Measurements from ENCODE around the gene R3HDM2. TPM values are rescaled to one million over a fixed set of nuclear protein-coding genes. Genes with fewer than 3 reads are reported as not detected.

R3HDM2 gene
- total and polyA plus RNA-seq, 4 donors, result 7.4 to 28.9 (median 15.1) TPM

DNA sequence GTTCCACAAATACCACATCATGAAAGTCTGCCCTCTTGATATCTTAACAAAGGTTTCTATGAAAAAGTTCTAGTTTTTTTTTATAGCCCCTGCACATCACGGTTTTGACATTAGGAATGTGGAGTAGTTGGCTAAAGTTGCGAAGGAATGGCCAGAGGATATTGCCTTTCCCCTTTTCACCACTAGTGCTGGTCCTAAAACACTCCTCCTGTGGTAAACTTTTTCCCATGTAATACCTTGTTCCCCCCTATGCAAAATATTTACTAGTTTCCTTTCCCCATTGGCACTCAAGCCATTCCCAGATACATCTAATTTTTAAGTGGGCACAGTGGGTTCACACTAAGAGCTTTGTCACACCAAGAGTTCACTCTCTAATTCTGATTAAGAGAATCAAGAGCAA, 33.4 kb downstream of the R3HDM2 start:
- H3K4me1 ChIP-seq (ENCODE audit: control insufficient read depth in 4 of 4, insufficient read depth in 4 of 4, low read length in 3 of 4), result no peaks in the 10 kb centered on the region
- no peak overlapping the region for H3K4me3 ChIP-seq (ENCODE audit: low read depth in 1 of 3, low read length in 3 of 3)
- 92% methylated on average over 2 of the region's 2 CpGs for WGBS
- H3K27me3 ChIP-seq (ENCODE audit: control insufficient read depth in 4 of 4, insufficient read depth in 4 of 4, low read length in 3 of 4), result no peaks in the 10 kb centered on the region
- no peaks in the 10 kb centered on the region for H3K9me3 ChIP-seq (ENCODE audit: control insufficient read depth in 4 of 4, low read length in 3 of 4)
- peaks cover 5 to 14% (median 6%) of the 10 kb centered on the region in 4 donors for H3K36me3 ChIP-seq (ENCODE audit: control insufficient read depth in 4 of 4, insufficient read depth in 3 of 4, low read depth in 1 of 4, low read length in 3 of 4)
- H3K27ac ChIP-seq (ENCODE audit: low read depth in 1 of 2, low read length in 2 of 2), result no peak overlapping the region
- DNase-seq (ENCODE audit: low spot score), result no peak
- no peak overlapping the region for H3K9ac ChIP-seq (ENCODE audit: low read depth in 1 of 2, low read length in 2 of 2)
- TF ChIP-seq, protein P1, sequence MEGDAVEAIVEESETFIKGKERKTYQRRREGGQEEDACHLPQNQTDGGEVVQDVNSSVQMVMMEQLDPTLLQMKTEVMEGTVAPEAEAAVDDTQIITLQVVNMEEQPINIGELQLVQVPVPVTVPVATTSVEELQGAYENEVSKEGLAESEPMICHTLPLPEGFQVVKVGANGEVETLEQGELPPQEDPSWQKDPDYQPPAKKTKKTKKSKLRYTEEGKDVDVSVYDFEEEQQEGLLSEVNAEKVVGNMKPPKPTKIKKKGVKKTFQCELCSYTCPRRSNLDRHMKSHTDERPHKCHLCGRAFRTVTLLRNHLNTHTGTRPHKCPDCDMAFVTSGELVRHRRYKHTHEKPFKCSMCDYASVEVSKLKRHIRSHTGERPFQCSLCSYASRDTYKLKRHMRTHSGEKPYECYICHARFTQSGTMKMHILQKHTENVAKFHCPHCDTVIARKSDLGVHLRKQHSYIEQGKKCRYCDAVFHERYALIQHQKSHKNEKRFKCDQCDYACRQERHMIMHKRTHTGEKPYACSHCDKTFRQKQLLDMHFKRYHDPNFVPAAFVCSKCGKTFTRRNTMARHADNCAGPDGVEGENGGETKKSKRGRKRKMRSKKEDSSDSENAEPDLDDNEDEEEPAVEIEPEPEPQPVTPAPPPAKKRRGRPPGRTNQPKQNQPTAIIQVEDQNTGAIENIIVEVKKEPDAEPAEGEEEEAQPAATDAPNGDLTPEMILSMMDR (IDR thresholded peaks at IDR 0.05; ENCODE audit: low read depth, low read length, missing input control), result no peak
- TF ChIP-seq EGR1 (IDR thresholded peaks at IDR 0.05; ENCODE audit: low read depth in 2 of 2), result no peak
- no peak for TF ChIP-seq NR2F2 (IDR thresholded peaks at IDR 0.05)
- TF ChIP-seq ZBTB33 (IDR thresholded peaks at IDR 0.05), result no peak
- TF ChIP-seq MAX (IDR thresholded peaks at IDR 0.05), result no peak

DNA sequence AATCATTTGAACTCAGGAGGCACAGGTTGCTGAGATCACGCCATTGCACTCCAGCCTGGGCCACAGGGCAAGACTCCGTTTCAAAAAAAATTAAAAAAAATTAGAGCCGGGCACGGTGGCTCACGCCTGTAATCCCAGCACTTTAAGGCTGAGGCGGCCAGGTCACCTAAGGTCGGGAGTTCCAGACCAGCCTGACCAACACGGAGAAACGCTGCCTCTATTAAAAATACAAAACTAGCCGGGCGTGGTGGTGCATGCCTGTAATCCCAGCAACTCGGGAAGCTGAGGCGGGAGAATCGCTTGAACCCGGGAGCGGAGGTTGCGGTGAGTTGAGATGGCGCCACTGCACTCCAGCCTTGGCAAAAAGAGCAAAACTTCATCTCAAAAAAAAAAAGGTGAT, 35.7 kb downstream of the R3HDM2 start:
- H3K27ac ChIP-seq (ENCODE audit: low read depth in 1 of 2, low read length in 2 of 2), result no peak overlapping the region
- H3K9ac ChIP-seq (ENCODE audit: low read depth in 1 of 2, low read length in 2 of 2), result no peak overlapping the region
- no peak overlapping the region for H3K4me3 ChIP-seq (ENCODE audit: low read depth in 1 of 3, low read length in 3 of 3)
- TF ChIP-seq EGR1 (IDR thresholded peaks at IDR 0.05; ENCODE audit: low read depth in 2 of 2) (no peak), ATF3 (IDR thresholded peaks at IDR 0.05) (no peak), MAX (IDR thresholded peaks at IDR 0.05) (no peak), TAF1 (conservative IDR thresholded peaks at IDR 0.05) (no peak), REST (IDR thresholded peaks at IDR 0.05) (no peak), GABPA (IDR thresholded peaks at IDR 0.05 in 1 of 2, conservative IDR thresholded peaks at IDR 0.05 in 1 of 2) (no peak), JUND (IDR thresholded peaks at IDR 0.05) (no peak), YY1 (IDR thresholded peaks at IDR 0.05) (no peak), RAD21 (IDR thresholded peaks at IDR 0.05) (no peak), SP1 (IDR thresholded peaks at IDR 0.05) (no peak), HNF4G (IDR thresholded peaks at IDR 0.05) (no peak), ZBTB33 (IDR thresholded peaks at IDR 0.05) (no peak), HNF4A (conservative IDR thresholded peaks at IDR 0.05) (no peak), NR2F2 (IDR thresholded peaks at IDR 0.05) (no peak)
- TF ChIP-seq, protein P1 (IDR thresholded peaks at IDR 0.05; ENCODE audit: low read depth, low read length, missing input control), result no peak
- H3K4me1 ChIP-seq (ENCODE audit: control insufficient read depth in 4 of 4, insufficient read depth in 4 of 4, low read length in 3 of 4), result peaks cover 0 to 5% (median under 1%) of the 10 kb centered on the region in 4 donors
- WGBS, result 96% methylated on average over 18 of the region's 18 CpGs
- no peaks in the 10 kb centered on the region for H3K9me3 ChIP-seq (ENCODE audit: control insufficient read depth in 4 of 4, low read length in 3 of 4)
- no peaks in the 10 kb centered on the region for H3K27me3 ChIP-seq (ENCODE audit: control insufficient read depth in 4 of 4, insufficient read depth in 4 of 4, low read length in 3 of 4)
- H3K36me3 ChIP-seq (ENCODE audit: control insufficient read depth in 4 of 4, insufficient read depth in 3 of 4, low read depth in 1 of 4, low read length in 3 of 4), result peaks cover 5 to 19% (median 13%) of the 10 kb centered on the region in 4 donors
- DNase-seq (ENCODE audit: low spot score), result no peak

All from liver (tissue), 9 donors.